Suprapubic skin (tissue), 4 donors: ENCODE results near the gene MDK.
"Not testable (repeated sequence)": the region's sequence is repeated elsewhere in the genome, so short reads cannot be mapped to it uniquely, and the experiment has no call there.

ENCODE experiments used
- EP300 ChIP-seq: sonication (generic); formaldehyde crosslinking; IDR thresholded peaks from one replicate; pipeline ENCODE4 v1.6.1; 2017; ENCODE audit warnings: antibody characterized with exemption
- POLR2A ChIP-seq, 2 donors: fragments of 450-650 bp; IDR thresholded peaks; one replicate each; pipeline ENCODE4 v1.6.1; 2017; ENCODE audit warnings: antibody characterized with exemption in 2 of 2, mild to moderate bottlenecking in 2 of 2, moderate library complexity in 2 of 2
- POLR2AphosphoS5 ChIP-seq, 3 donors: sonication (generic); formaldehyde crosslinking; IDR thresholded peaks; one replicate each; pipeline ENCODE4 v1.6.1; 2017; ENCODE audit warnings: antibody characterized with exemption in 3 of 3
- TF ChIP-seq, protein P1 (sequence below), 2 donors: fragments of 200-600 bp in 1 of 2; fragments of 450-650 bp in 1 of 2; sonication (generic) in 1 of 2; IDR thresholded peaks; one replicate each; pipeline ENCODE4 v1.5.1; 2016 to 2019; ENCODE audit warnings: antibody characterized with exemption in 2 of 2, mild to moderate bottlenecking in 1 of 2, moderate library complexity in 1 of 2

DNA sequence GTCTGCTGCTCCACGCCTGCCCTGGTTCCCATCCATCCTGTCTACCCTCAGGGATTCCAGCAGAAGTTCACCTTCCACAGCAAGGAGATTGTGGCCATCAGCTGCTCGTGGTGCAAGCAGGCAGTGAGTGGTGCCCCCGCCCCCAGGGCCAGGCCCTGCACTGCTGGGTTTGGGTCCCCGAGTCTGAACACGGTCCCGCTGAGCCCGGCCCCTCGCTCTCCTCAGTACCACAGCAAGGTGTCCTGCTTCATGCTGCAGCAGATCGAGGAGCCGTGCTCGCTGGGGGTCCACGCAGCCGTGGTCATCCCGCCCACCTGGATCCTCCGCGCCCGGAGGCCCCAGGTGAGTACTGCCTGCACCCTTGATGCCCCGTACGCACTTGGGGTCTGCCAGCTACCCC lies 10.2 kb upstream of the MDK start:
- TF ChIP-seq, protein P1, sequence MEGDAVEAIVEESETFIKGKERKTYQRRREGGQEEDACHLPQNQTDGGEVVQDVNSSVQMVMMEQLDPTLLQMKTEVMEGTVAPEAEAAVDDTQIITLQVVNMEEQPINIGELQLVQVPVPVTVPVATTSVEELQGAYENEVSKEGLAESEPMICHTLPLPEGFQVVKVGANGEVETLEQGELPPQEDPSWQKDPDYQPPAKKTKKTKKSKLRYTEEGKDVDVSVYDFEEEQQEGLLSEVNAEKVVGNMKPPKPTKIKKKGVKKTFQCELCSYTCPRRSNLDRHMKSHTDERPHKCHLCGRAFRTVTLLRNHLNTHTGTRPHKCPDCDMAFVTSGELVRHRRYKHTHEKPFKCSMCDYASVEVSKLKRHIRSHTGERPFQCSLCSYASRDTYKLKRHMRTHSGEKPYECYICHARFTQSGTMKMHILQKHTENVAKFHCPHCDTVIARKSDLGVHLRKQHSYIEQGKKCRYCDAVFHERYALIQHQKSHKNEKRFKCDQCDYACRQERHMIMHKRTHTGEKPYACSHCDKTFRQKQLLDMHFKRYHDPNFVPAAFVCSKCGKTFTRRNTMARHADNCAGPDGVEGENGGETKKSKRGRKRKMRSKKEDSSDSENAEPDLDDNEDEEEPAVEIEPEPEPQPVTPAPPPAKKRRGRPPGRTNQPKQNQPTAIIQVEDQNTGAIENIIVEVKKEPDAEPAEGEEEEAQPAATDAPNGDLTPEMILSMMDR (IDR thresholded peaks at IDR 0.05): not testable (repeated sequence)
- TF ChIP-seq EP300; POLR2AphosphoS5 (IDR thresholded peaks at IDR 0.05); POLR2A (IDR thresholded peaks at IDR 0.05): not testable (repeated sequence)
